Measurements from ENCODE around the gene CTRB2.

Gene CTRB2

GRCh38 chr16:75175074-75175473 is 31.9 kb downstream of the CTRB2 start:
- DNase-seq (ENCODE audit: low read depth in 2 of 2), result no peak

- DNase-seq (ENCODE audit: low read depth in 2 of 2), result no peak
Measured at GRCh38 chr16:75172578-75172977, 34.4 kb downstream of the CTRB2 start.

- DNase-seq (ENCODE audit: low read depth in 2 of 2), result no peak
Measured at GRCh38 chr16:75169899-75170405, 37.0 kb downstream of the CTRB2 start.

GRCh38 chr16:75160386-75160785 is 46.6 kb downstream of the CTRB2 start:
- DNase-seq (ENCODE audit: low read depth in 2 of 2), result no peak
